ENCODE measurements around the gene LCORL. TPM values are rescaled to one million over a fixed set of nuclear protein-coding genes. Genes with fewer than 3 reads are reported as not detected.

The LCORL gene
- total RNA-seq, 1 donor, result 15.9 TPM

- no peak overlapping the region for H2AFZ ChIP-seq (ENCODE audit: low read length)
- H3K4me1 ChIP-seq (ENCODE audit: insufficient read depth, low read length), result no peaks in the 10 kb centered on the region
- H3K27ac ChIP-seq (ENCODE audit: low read depth, low read length), result no peak overlapping the region
- no peak overlapping the region for H3K4me3 ChIP-seq (ENCODE audit: insufficient read depth, low read length)
- TF ChIP-seq CTCF (IDR thresholded peaks at IDR 0.05; ENCODE audit: extremely low read depth, low read depth, low read length), result no peak
- no peak overlapping the region for H3K4me2 ChIP-seq (ENCODE audit: insufficient read depth, low read length)
- H4K20me1 ChIP-seq (ENCODE audit: insufficient read depth, low read length), result no peaks in the 10 kb centered on the region
- no peaks in the 10 kb centered on the region for H3K36me3 ChIP-seq (ENCODE audit: insufficient read depth, low read length)
- no peaks in the 10 kb centered on the region for H3K79me2 ChIP-seq (ENCODE audit: insufficient read depth, low read length)
- no peaks in the 10 kb centered on the region for H3K9me3 ChIP-seq (ENCODE audit: low read depth, low read length)
- H3K27me3 ChIP-seq (ENCODE audit: insufficient read depth, low read length), result no peaks in the 10 kb centered on the region
- no peak for DNase-seq (ENCODE audit: insufficient read length, low spot score, missing footprints)
These were observed 11.8 kb upstream of the LCORL start for GRCh38 chr4:18033111-18034085.

GRCh38 chr4:18025288-18025687 is 3.7 kb upstream of the LCORL start:
- no peak overlapping the region for H3K4me3 ChIP-seq (ENCODE audit: insufficient read depth, low read length)
- no peak for DNase-seq (ENCODE audit: insufficient read length, low spot score, missing footprints)
- H3K9me3 ChIP-seq (ENCODE audit: low read depth, low read length), result no peaks in the 10 kb centered on the region
- no peak overlapping the region for H3K27ac ChIP-seq (ENCODE audit: low read depth, low read length)
- no peak overlapping the region for H2AFZ ChIP-seq (ENCODE audit: low read length)
- no peak overlapping the region for H3K4me2 ChIP-seq (ENCODE audit: insufficient read depth, low read length)
- no peaks in the 10 kb centered on the region for H3K36me3 ChIP-seq (ENCODE audit: insufficient read depth, low read length)
- no peaks in the 10 kb centered on the region for H3K4me1 ChIP-seq (ENCODE audit: insufficient read depth, low read length)
- peaks cover 5% of the 10 kb centered on the region for H3K79me2 ChIP-seq (ENCODE audit: insufficient read depth, low read length)
- no peak for TF ChIP-seq CTCF (IDR thresholded peaks at IDR 0.05; ENCODE audit: extremely low read depth, low read depth, low read length)
- peaks cover 3% of the 10 kb centered on the region for H4K20me1 ChIP-seq (ENCODE audit: insufficient read depth, low read length)
- H3K27me3 ChIP-seq (ENCODE audit: insufficient read depth, low read length), result peaks cover 5% of the 10 kb centered on the region

GRCh38 chr4:18022572-18023050 is 1.1 kb upstream of the LCORL start:
- H3K4me2 ChIP-seq (ENCODE audit: insufficient read depth, low read length), result peak overlapping the region; percentile 87
- H3K79me2 ChIP-seq (ENCODE audit: insufficient read depth, low read length), result peaks cover 31% of the 10 kb centered on the region
- peak; percentile 72 for DNase-seq (ENCODE audit: insufficient read length, low spot score, missing footprints)
- H3K36me3 ChIP-seq (ENCODE audit: insufficient read depth, low read length), result no peaks in the 10 kb centered on the region
- TF ChIP-seq CTCF (IDR thresholded peaks at IDR 0.05; ENCODE audit: extremely low read depth, low read depth, low read length), result no peak
- peak overlapping the region; percentile 87 for H3K4me3 ChIP-seq (ENCODE audit: insufficient read depth, low read length)
- H3K9me3 ChIP-seq (ENCODE audit: low read depth, low read length), result no peaks in the 10 kb centered on the region
- peaks cover 6% of the 10 kb centered on the region for H3K4me1 ChIP-seq (ENCODE audit: insufficient read depth, low read length)
- H3K27me3 ChIP-seq (ENCODE audit: insufficient read depth, low read length), result peaks cover 5% of the 10 kb centered on the region
- peak overlapping the region; percentile 3 for H3K27ac ChIP-seq (ENCODE audit: low read depth, low read length)
- peaks cover 4% of the 10 kb centered on the region for H4K20me1 ChIP-seq (ENCODE audit: insufficient read depth, low read length)
- peak overlapping the region; percentile 94 for H2AFZ ChIP-seq (ENCODE audit: low read length)

- Histone ChIP-seq H3K4me1 (ENCODE audit: insufficient read depth, low read length) (peaks cover 6% of the 10 kb centered on the region), H3K4me2 (ENCODE audit: insufficient read depth, low read length) (peak overlapping the region; percentile 87), H4K20me1 (ENCODE audit: insufficient read depth, low read length) (peaks cover 4% of the 10 kb centered on the region), H3K36me3 (ENCODE audit: insufficient read depth, low read length) (no peaks in the 10 kb centered on the region), H2AFZ (ENCODE audit: low read length) (peak overlapping the region; percentile 94), H3K79me2 (ENCODE audit: insufficient read depth, low read length) (peaks cover 44% of the 10 kb centered on the region), H3K4me3 (ENCODE audit: insufficient read depth, low read length) (peak overlapping the region; percentile 87), H3K27ac (ENCODE audit: low read depth, low read length) (peak overlapping the region; percentile 60), H3K9me3 (ENCODE audit: low read depth, low read length) (no peaks in the 10 kb centered on the region), H3K27me3 (ENCODE audit: insufficient read depth, low read length) (peaks cover 5% of the 10 kb centered on the region)
- no peak for DNase-seq (ENCODE audit: insufficient read length, low spot score, missing footprints)
- no peak for TF ChIP-seq CTCF (IDR thresholded peaks at IDR 0.05; ENCODE audit: extremely low read depth, low read depth, low read length)
These were observed 160 bp downstream of the LCORL start for GRCh38 chr4:18021470-18021719.
